Measurements from ENCODE around the gene THAP4. TPM values are rescaled to one million over a fixed set of nuclear protein-coding genes. Genes with fewer than 3 reads are reported as not detected.

Gene THAP4
- total RNA-seq, 2 donors from 2014 or later, result 27.2 to 31.1 TPM

GRCh38 chr2:241629762-241630435, 7.1 kb downstream of the THAP4 start:
- H3K9me3 ChIP-seq, result no peaks in the 10 kb centered on the region
- H3K27me3 ChIP-seq (replicated peaks; ENCODE audit: insufficient read depth), result no peaks in the 10 kb centered on the region
- no peak for ATAC-seq (ENCODE audit: insufficient number of reproducible peaks, low FRiP score, low read depth)
- H3K4me1 ChIP-seq (ENCODE audit: control insufficient read depth in 1 of 2, low read depth in 2 of 2), result peaks cover 0 to 6% of the 10 kb centered on the region in 2 donors
- peaks cover 17% of the 10 kb centered on the region for H3K36me3 ChIP-seq
- no peak overlapping the region for H3K27ac ChIP-seq
- DNase-seq (ENCODE audit: low spot score), result no peak
- no peak for TF ChIP-seq CTCF (IDR thresholded peaks at IDR 0.05)
- H3K4me3 ChIP-seq, result no peak overlapping the region

- TF ChIP-seq CTCF (IDR thresholded peaks at IDR 0.05), result no peak
- ATAC-seq (ENCODE audit: insufficient number of reproducible peaks, low FRiP score, low read depth), result no peak
- Histone ChIP-seq H3K9me3 (no peaks in the 10 kb centered on the region), H3K27ac (no peak overlapping the region), H3K36me3 (peaks cover 7% of the 10 kb centered on the region), H3K4me1 (ENCODE audit: control insufficient read depth in 1 of 2, low read depth in 2 of 2) (no peaks in the 10 kb centered on the region), H3K4me3 (no peak overlapping the region), H3K27me3 (replicated peaks; ENCODE audit: insufficient read depth) (no peaks in the 10 kb centered on the region)
- DNase-seq (ENCODE audit: low spot score), result no peak
Observed at GRCh38 chr2:241627675-241628074, 9.3 kb downstream of the THAP4 start.

GRCh38 chr2:241620419-241620769, 16.6 kb downstream of the THAP4 start:
- H3K27me3 ChIP-seq (replicated peaks; ENCODE audit: insufficient read depth), result no peaks in the 10 kb centered on the region
- H3K4me1 ChIP-seq (ENCODE audit: control insufficient read depth in 1 of 2, low read depth in 2 of 2), result no peaks in the 10 kb centered on the region
- H3K4me3 ChIP-seq, result no peak overlapping the region
- DNase-seq (ENCODE audit: low spot score) (no peak), ATAC-seq (ENCODE audit: insufficient number of reproducible peaks, low FRiP score, low read depth) (no peak)
- no peaks in the 10 kb centered on the region for H3K9me3 ChIP-seq
- no peak overlapping the region for H3K27ac ChIP-seq
- TF ChIP-seq CTCF (IDR thresholded peaks at IDR 0.05), result no peak
- H3K36me3 ChIP-seq, result no peaks in the 10 kb centered on the region

GRCh38 chr2:241619597-241620418, 17.1 kb downstream of the THAP4 start:
- no peak for TF ChIP-seq CTCF (IDR thresholded peaks at IDR 0.05)
- DNase-seq (ENCODE audit: low spot score) (no peak), ATAC-seq (ENCODE audit: insufficient number of reproducible peaks, low FRiP score, low read depth) (no peak)

GRCh38 chr2:241618829-241619228, 18.1 kb downstream of the THAP4 start:
- ATAC-seq (ENCODE audit: insufficient number of reproducible peaks, low FRiP score, low read depth) (no peak), DNase-seq (ENCODE audit: low spot score) (no peak)
- H3K36me3 ChIP-seq, result no peaks in the 10 kb centered on the region
- TF ChIP-seq CTCF (IDR thresholded peaks at IDR 0.05), result no peak
- H3K9me3 ChIP-seq, result no peaks in the 10 kb centered on the region
- no peak overlapping the region for H3K27ac ChIP-seq
- no peaks in the 10 kb centered on the region for H3K27me3 ChIP-seq (replicated peaks; ENCODE audit: insufficient read depth)
- H3K4me1 ChIP-seq (ENCODE audit: control insufficient read depth in 1 of 2, low read depth in 2 of 2), result no peaks in the 10 kb centered on the region
- H3K4me3 ChIP-seq, result no peak overlapping the region

More at GRCh38 chr2:241619597-241620418, 17.1 kb downstream of the THAP4 start:
- Histone ChIP-seq H3K27ac (no peak overlapping the region), H3K4me1 (ENCODE audit: control insufficient read depth in 1 of 2, low read depth in 2 of 2) (no peaks in the 10 kb centered on the region), H3K4me3 (no peak overlapping the region), H3K36me3 (no peaks in the 10 kb centered on the region), H3K27me3 (replicated peaks; ENCODE audit: insufficient read depth) (no peaks in the 10 kb centered on the region), H3K9me3 (no peaks in the 10 kb centered on the region)

All from thoracic aorta (tissue), 2 donors.